Anterior cingulate cortex (tissue), 58 donors: ENCODE measurements around the gene ROBO1.

Experiments used
- DNase-seq, 58 donors: peaks; one replicate each; lab custom pipeline; 2025; lab: John Stamatoyannopoulos, UW

The ROBO1 gene

GRCh38 chr3:78867409-78868372, 900.1 kb downstream of the ROBO1 start:
- no peak for DNase-seq

- no peak for DNase-seq
These were observed 904.2 kb downstream of the ROBO1 start for GRCh38 chr3:78863306-78864203.

- DNase-seq, result no peak
These were observed 906.6 kb downstream of the ROBO1 start for GRCh38 chr3:78861156-78861555.

- no peak for DNase-seq
These were observed 907.2 kb downstream of the ROBO1 start for GRCh38 chr3:78860567-78860966.

- DNase-seq, result no peak
These were observed 908.9 kb downstream of the ROBO1 start for GRCh38 chr3:78858910-78859309.

GRCh38 chr3:78858174-78858573, 909.6 kb downstream of the ROBO1 start:
- DNase-seq, result no peak

GRCh38 chr3:78857494-78858111, 910.2 kb downstream of the ROBO1 start:
- DNase-seq, result no peak

- DNase-seq, result no peak
These were observed 911.6 kb downstream of the ROBO1 start for GRCh38 chr3:78856164-78856563.

GRCh38 chr3:78855190-78855589, 912.6 kb downstream of the ROBO1 start:
- no peak for DNase-seq

GRCh38 chr3:78848392-78849288, 919.2 kb downstream of the ROBO1 start:
- no peak for DNase-seq

- DNase-seq, result no peak
These were observed 920.2 kb downstream of the ROBO1 start for GRCh38 chr3:78847603-78848002.

GRCh38 chr3:78847203-78847602, 920.6 kb downstream of the ROBO1 start:
- DNase-seq, result no peak

- no peak for DNase-seq
These were observed 921.1 kb downstream of the ROBO1 start for GRCh38 chr3:78846718-78847117.

- no peak for DNase-seq
These were observed 922.2 kb downstream of the ROBO1 start for GRCh38 chr3:78845605-78846004.

- DNase-seq, result no peak
These were observed 923.5 kb downstream of the ROBO1 start for GRCh38 chr3:78844307-78844706.

- DNase-seq, result no peak
These were observed 928.1 kb downstream of the ROBO1 start for GRCh38 chr3:78839693-78840092.

- DNase-seq, result no peak
These were observed 929.4 kb downstream of the ROBO1 start for GRCh38 chr3:78838362-78838761.

GRCh38 chr3:78834910-78835309, 932.9 kb downstream of the ROBO1 start:
- DNase-seq, result no peak

- no peak for DNase-seq
These were observed 935.0 kb downstream of the ROBO1 start for GRCh38 chr3:78832785-78833204.
